ENCODE results near the gene RAB30. TPM values are rescaled to one million over a fixed set of nuclear protein-coding genes. Genes with fewer than 3 reads are reported as not detected.

RAB30 gene
- total RNA-seq, 4 donors from 2014 or later = 14.1 to 38.1 (median 24.4) TPM

DNA sequence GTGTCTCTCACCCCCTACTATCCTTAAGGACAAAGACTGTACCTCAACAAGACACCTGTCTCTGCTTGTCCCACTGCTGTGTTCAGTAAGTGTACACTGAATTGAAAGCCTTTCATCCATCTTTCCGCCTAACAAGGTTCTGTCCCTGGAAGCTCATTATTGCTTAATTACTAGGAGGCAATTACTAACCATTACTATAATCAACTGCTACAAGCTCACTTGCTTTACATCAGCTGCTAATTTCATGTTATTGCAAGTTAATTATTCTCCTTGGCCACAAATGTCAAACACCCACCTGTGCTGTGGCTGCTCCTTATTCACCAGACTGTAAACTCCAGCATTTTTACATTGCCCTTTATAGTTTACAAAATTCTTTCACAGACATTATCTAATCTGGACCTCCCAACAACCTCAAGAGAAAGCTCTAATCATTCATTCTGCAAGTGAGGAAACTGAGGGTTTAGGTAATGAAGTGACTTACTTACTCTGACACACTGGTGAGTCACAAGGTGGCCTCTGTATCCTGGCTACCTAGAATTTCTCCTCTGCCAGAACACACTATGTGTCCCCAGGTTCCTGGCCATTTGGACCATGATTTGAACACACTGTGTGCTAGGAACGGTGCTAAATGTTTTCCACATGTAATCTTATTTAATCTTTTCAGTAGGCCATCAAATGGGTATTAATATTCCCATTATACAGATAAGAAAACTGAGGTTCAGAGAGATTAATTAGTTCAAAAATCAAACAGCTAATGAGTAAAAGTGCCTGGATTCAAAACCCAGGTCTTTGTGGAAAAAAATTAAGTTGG is 66.7 kb downstream of the RAB30 start:
- 91% methylated on average over 2 of the region's 2 CpGs for WGBS
- no peaks in the 10 kb centered on the region for H3K9me3 ChIP-seq

DNA sequence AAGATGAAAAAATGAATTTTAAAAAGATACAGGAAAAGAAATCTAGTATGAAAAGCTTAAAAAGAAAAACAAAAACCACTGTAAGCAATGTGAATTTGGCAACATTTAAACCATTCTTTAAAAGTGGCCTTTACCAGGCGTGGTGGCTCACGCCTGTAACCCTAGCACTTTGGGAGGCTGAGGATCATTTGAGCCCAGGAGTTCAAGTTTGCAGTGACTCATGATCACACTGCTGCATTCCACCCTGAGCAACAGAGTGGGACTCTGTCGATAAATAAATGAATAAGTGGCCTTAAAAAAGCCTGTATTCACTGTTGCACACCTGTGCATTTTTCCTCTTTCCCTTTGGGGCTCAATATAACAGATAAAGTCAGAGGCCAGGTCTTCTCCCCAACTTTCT is 69.2 kb downstream of the RAB30 start:
- Histone ChIP-seq H3K4me1 (peaks cover 18% of the 10 kb centered on the region), H3K27me3 (no peaks in the 10 kb centered on the region), H3K27ac (no peak overlapping the region), H3K36me3 (no peaks in the 10 kb centered on the region), H3K4me3 (no peak overlapping the region), H3K9me3 (no peaks in the 10 kb centered on the region)
- DNase-seq (ENCODE audit: low spot score in 2 of 2) = no peak
- TF ChIP-seq, protein P1, sequence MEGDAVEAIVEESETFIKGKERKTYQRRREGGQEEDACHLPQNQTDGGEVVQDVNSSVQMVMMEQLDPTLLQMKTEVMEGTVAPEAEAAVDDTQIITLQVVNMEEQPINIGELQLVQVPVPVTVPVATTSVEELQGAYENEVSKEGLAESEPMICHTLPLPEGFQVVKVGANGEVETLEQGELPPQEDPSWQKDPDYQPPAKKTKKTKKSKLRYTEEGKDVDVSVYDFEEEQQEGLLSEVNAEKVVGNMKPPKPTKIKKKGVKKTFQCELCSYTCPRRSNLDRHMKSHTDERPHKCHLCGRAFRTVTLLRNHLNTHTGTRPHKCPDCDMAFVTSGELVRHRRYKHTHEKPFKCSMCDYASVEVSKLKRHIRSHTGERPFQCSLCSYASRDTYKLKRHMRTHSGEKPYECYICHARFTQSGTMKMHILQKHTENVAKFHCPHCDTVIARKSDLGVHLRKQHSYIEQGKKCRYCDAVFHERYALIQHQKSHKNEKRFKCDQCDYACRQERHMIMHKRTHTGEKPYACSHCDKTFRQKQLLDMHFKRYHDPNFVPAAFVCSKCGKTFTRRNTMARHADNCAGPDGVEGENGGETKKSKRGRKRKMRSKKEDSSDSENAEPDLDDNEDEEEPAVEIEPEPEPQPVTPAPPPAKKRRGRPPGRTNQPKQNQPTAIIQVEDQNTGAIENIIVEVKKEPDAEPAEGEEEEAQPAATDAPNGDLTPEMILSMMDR (IDR thresholded peaks at IDR 0.05) = no peak
- TF ChIP-seq POLR2AphosphoS5 (IDR thresholded peaks at IDR 0.05) (no peak), EP300 (IDR thresholded peaks at IDR 0.05) (no peak), POLR2A (IDR thresholded peaks at IDR 0.05) (no peak)
- 87% methylated on average over 3 of the region's 3 CpGs for WGBS

More for the DNA sequence above, 66.7 kb downstream of the RAB30 start:
- H3K4me3 ChIP-seq = no peak overlapping the region
- H3K27me3 ChIP-seq = no peaks in the 10 kb centered on the region
- no peak for DNase-seq (ENCODE audit: low spot score in 2 of 2)
- peaks cover 28% of the 10 kb centered on the region for H3K4me1 ChIP-seq
- H3K27ac ChIP-seq = no peak overlapping the region
- no peaks in the 10 kb centered on the region for H3K36me3 ChIP-seq
- no peak for TF ChIP-seq POLR2AphosphoS5 (IDR thresholded peaks at IDR 0.05)
- TF ChIP-seq POLR2A (IDR thresholded peaks at IDR 0.05) = no peak
- TF ChIP-seq EP300 (IDR thresholded peaks at IDR 0.05) = no peak
- TF ChIP-seq, protein P1 (IDR thresholded peaks at IDR 0.05) = no peak

DNA sequence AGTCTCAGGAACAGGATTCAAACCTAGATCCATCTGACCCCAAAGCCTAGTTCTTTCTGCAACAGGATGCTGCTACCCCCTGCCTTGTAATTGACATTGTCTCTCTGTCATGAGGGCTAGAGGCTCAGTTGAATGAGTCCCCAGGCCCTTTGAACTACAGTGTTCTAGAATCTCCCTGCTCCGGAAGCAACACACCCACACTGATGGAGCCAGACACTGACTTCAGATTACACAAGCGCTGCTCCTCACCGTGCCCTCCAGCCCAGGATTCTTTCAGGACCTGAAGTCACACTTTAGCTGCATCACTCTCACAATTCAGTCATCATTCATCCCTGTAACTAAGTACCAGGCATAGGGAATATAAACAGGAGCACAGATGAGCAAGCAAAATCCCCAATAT is 69.6 kb downstream of the RAB30 start:
- TF ChIP-seq POLR2A (IDR thresholded peaks at IDR 0.05) (no peak), POLR2AphosphoS5 (IDR thresholded peaks at IDR 0.05) (no peak)
- no peak overlapping the region for H3K27ac ChIP-seq
- no peaks in the 10 kb centered on the region for H3K27me3 ChIP-seq
- H3K4me3 ChIP-seq = no peak overlapping the region
- no peaks in the 10 kb centered on the region for H3K36me3 ChIP-seq
- peaks cover 17% of the 10 kb centered on the region for H3K4me1 ChIP-seq
- no peaks in the 10 kb centered on the region for H3K9me3 ChIP-seq
- no peak for DNase-seq (ENCODE audit: low spot score in 2 of 2)
- 32% methylated on average over 3 of the region's 3 CpGs for WGBS

DNA sequence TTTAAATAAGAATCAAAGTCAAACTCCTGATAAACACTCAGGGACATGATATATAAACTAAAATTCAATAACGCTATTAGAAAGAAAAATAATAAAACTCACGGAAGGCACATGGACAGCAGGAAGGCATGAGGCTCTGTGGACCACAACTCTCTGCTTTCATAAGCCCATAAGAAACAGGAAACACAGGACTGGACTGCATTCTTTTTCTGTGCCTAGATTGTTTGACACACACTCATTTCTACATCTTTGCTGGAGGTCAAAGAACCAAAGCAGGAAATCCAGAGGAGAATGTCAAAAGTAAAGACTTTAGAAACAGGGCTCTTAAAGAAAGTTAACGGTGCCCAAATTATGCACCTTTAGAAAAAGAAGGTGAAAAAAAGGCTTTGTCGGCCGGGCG is 71.3 kb downstream of the RAB30 start:
- Histone ChIP-seq H3K36me3 (no peaks in the 10 kb centered on the region), H3K27me3 (no peaks in the 10 kb centered on the region), H3K4me3 (no peak overlapping the region), H3K9me3 (no peaks in the 10 kb centered on the region), H3K27ac (no peak overlapping the region), H3K4me1 (peaks cover 30% of the 10 kb centered on the region)
- WGBS = 92% methylated on average over 6 of the region's 6 CpGs
- DNase-seq (ENCODE audit: low spot score in 2 of 2) = no peak
- TF ChIP-seq POLR2A (IDR thresholded peaks at IDR 0.05) (no peak), EP300 (IDR thresholded peaks at IDR 0.05) (no peak), POLR2AphosphoS5 (IDR thresholded peaks at IDR 0.05) (no peak)
- TF ChIP-seq, protein P1 (IDR thresholded peaks at IDR 0.05) = no peak

DNA sequence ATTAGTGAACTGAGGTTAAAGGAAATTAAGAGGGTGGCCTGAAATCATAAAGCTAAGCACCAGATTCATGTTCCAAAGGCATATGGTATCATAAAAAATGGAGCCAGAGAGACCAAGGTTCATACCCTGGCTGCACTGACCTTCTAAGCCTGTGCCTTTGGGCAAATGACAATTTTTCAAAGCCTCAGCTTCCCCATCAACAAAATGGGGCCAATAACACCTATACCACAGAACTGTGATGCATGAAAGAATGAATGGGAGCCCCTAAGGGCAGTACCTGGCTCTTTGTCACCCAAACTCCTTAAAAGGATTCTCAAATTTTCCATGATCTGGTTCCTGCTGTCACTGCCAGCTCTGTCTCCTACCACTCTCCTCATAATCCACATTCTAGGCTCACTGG is 72.5 kb downstream of the RAB30 start:
- TF ChIP-seq POLR2AphosphoS5 (IDR thresholded peaks at IDR 0.05) (no peak), POLR2A (IDR thresholded peaks at IDR 0.05) (no peak), EP300 (IDR thresholded peaks at IDR 0.05) (no peak)
- TF ChIP-seq, protein P1 (IDR thresholded peaks at IDR 0.05) = no peak
- DNase-seq (ENCODE audit: low spot score in 2 of 2) = no peak
- Histone ChIP-seq H3K27ac (no peak overlapping the region), H3K4me3 (no peak overlapping the region), H3K4me1 (peaks cover 41% of the 10 kb centered on the region), H3K27me3 (no peaks in the 10 kb centered on the region), H3K9me3 (no peaks in the 10 kb centered on the region), H3K36me3 (no peaks in the 10 kb centered on the region)

Measured in suprapubic skin (tissue), 4 donors.